ENCODE measurements around the gene ANGPTL5.
"Not testable (repeated sequence)": the region's sequence is repeated elsewhere in the genome, so short reads cannot be mapped to it uniquely, and the experiment has no call there.

The ANGPTL5 gene

DNA sequence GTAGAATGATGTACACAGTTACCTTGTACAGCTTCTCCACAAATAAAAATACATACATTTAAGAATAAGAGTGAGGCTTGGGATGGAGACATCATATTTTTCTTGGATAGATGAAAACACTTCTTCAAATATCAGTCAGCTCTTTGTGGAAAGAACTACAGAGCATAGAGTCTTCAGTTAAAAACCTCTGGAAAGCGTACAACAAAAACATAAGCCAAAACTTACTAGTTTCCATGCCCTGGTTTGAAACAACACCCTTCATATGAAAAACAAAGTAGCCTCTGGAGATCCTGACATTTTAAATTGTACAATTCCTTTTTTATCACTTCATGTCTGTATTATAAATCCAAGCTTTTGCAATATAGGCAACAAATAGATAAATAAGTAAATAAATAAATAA is 8.5 kb downstream of the ANGPTL5 start:
- in situ Hi-C loops (cut with MboI; ENCODE audit: low pct_unique_long_range_greater_than_20kb, low sequenced_read_pairs) = no loop called here
- DNase-seq = no peak

DNA sequence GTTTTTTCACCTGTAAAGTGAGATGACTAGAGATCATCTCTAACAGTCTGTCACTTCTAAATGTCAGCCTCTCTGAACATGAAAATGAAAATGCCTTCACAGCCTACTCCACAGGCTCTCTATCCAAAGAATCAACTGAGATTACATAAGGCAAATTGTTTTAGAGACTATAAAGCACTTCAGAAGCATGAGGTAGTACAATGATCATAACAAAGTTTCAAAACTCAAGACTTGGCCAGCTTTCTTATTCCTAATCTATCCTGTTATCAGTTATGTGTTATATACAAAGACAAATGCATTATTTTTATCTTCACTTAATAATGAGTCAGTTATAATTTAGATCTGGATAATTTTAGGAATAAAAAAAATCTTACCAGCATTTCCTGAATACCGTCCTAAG is 21.8 kb downstream of the ANGPTL5 start:
- DNase-seq = no peak
- in situ Hi-C loops (cut with MboI; ENCODE audit: low pct_unique_long_range_greater_than_20kb, low sequenced_read_pairs) = no loop called here

DNA sequence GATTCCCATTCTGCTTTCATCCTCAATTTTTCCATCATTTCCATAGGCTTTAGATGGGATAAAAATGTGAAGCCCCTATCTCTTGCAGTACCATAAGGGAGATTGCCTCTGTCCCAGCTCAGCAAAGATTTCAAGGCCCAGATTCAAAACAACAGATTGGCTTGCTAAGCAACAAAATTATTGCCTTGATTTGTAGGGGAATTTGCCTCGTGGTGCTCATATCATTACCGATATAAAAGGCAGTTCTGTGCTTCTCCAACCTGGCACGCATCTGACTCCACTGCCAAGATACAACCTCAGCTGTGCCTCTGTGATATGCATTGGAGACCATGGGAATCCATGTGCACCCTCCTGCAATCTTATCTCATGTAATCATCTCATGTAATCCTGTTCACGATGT is 26.6 kb downstream of the ANGPTL5 start:
- in situ Hi-C loops (cut with MboI; ENCODE audit: low pct_unique_long_range_greater_than_20kb, low sequenced_read_pairs) = no loop called here
- no peak for DNase-seq

DNA sequence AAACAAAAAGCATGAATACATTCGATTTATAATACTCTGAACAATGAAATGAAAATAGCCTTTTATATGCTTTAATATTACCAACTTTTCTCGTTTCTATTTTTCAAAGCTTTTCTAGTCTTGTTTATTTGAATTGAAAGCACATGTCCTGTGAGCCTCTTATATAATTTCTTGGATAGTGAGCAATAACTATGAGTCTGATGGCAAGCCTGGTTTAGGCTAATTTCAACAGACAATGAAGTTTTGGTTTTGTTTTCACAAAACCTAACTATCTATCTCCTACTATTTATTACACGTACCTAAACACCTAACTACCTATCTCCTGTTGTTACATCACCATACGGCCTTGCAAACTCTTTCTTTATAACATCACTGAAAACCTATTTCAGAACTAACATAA is 30.7 kb downstream of the ANGPTL5 start:
- in situ Hi-C loops (cut with MboI; ENCODE audit: low pct_unique_long_range_greater_than_20kb, low sequenced_read_pairs) = no loop called here
- no peak for DNase-seq

DNA sequence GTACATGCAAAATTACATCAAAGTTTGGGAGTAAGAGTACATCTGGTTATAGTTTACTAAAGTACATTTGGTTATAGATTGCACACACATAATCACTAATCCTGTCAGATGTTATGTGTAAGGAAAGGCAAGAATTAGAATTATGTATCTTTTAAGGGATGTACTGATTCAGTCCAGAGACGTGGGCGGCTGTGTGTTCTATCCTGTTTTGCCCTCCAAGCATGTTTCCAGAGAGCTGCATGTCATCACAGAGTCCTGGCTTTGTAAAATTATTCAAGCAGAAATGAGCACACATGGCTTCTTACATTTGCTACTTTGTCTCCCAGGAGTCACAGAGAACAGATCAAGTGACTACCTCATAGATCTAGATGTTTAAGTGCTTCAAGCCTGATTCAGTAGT is 34.7 kb downstream of the ANGPTL5 start:
- DNase-seq = no peak
- in situ Hi-C loops (cut with MboI; ENCODE audit: low pct_unique_long_range_greater_than_20kb, low sequenced_read_pairs) = no loop called here

DNA sequence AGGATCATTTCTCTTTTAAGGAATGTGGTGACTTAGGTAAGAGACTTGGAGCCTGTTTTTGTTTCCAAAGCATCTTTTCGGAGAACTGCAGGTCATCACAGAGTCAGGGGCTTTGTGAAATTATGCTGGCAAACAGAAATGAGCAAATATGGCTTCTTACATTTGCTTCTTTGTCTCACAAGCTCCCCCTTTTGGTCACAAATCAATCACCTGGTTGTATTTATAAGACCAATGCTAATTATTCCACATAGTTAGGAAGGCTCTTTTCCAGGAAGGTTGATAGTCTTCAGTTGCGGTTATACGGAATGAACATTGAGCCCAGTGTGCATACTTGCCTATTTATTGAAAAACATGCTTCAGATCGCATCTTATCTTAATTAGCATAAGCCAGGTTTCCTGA is 36.1 kb downstream of the ANGPTL5 start:
- DNase-seq = peak; percentile 21
- in situ Hi-C loops (cut with MboI; ENCODE audit: low pct_unique_long_range_greater_than_20kb, low sequenced_read_pairs) = no loop called here

DNA sequence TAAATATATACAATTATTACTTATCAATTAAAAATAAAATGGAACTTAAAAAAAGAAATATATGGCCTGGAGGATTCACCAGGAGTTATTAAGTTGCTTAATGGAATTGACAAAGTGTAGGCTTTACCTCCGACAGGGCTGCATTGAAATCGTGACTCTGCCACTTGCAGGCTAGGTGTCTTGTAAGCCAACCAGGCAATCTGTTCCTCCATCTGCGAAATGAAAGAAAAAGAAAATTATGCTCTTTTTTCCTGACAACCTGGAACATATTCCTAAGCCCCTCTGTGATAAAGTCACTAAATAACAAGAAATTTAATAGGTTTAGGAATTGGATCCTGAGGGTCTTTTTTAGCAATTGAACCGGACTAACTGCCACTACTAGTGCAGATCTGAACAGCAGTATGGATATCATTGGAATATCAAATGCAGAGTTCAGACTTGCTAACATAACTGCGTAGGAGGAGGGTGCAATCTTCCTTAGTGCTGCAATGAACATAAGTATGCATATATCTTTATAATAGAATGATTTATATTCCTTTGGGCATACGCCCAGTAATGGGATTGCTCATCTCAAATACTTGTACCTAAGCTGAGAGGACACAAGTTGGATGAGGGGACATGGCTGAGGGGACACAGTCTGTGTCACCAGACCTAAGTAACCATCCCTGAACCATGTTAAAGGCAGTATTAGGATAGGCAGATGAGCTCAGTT is 44.0 kb downstream of the ANGPTL5 start:
- in situ Hi-C loops (cut with MboI; ENCODE audit: low pct_unique_long_range_greater_than_20kb, low sequenced_read_pairs) = no loop called here
- DNase-seq = no peak

DNA sequence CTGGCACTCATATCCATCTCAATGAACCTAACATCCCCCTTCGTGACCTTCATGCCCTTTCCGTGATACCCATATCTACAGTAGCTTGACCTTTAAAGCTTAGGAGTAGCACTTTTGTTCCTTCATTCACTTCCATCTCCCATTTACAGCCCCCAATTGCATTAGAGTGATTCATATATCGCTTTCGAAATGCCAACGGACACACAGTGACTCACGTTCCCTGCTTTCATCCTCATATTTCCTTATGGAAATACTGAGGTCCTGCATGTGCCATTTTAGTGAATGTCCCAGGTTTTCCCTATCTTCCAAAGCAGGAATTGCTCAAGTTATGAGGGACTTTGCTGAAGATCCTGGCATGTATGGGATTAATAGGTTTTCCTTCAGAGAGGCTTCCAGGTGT is 45.8 kb downstream of the ANGPTL5 start:
- no peak for DNase-seq
- in situ Hi-C loops (cut with MboI; ENCODE audit: low pct_unique_long_range_greater_than_20kb, low sequenced_read_pairs) = no loop called here

DNA sequence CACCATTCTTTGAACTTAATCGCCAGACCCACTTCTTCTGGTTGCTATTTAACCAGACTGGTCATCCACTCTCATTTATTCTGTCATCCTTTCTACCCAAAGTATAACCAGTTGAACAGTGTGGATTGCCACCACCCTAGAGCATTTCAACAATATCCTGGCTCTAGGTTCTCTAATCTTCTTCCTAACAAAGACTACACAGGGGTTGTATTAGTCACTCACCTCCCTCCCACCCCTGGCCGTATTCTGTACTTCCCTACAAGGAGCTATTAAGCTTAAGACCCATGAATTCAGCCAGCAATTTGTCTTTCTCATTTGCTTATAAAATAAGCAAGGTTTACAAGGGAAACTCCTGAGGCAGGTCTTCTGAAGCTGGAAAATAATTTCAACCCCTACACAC is 48.4 kb downstream of the ANGPTL5 start:
- in situ Hi-C loops (cut with MboI; ENCODE audit: low pct_unique_long_range_greater_than_20kb, low sequenced_read_pairs) = no loop called here
- no peak for DNase-seq

DNA sequence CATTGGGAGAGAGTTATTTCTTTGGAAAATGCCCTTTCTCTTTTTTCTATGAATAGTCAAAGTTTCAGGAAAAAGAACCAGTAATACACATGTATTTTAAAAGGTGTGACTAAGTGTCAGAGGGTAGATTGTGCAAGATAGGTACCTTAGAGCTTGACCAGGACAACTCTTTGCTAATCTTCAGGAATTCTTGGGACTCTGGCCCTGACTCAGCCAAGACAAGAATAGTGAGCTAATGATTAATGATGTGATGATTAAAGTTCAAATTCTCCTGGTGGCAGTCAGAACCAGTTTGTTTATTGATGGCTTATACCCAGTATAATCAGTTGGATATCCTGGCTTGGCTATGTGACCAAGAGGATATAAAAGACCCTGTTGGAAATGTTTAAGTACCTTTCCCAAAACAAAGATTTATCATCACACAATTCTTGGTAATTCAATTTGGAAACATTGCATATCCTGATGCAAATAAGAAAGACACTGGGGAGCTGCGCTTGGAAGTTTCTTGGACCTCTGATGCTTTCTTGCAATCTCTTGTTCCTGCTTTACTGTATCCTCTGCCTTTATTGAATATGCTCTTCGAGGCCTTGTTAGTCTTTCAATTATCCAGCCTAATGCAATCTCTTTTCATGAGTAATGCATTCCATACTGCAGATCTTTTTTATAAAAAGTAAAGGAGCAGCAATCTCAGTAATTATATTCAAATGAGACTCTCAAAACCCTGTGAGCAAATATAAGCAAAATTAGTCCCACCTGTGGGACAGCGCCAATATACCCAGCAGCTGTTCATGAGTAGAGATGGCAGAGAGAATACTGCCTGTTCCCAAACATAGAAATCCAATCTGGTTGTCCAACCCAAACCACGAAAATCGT is 49.5 kb downstream of the ANGPTL5 start:
- in situ Hi-C loops (cut with MboI; ENCODE audit: low pct_unique_long_range_greater_than_20kb, low sequenced_read_pairs) = no loop called here
- no peak for DNase-seq

DNA sequence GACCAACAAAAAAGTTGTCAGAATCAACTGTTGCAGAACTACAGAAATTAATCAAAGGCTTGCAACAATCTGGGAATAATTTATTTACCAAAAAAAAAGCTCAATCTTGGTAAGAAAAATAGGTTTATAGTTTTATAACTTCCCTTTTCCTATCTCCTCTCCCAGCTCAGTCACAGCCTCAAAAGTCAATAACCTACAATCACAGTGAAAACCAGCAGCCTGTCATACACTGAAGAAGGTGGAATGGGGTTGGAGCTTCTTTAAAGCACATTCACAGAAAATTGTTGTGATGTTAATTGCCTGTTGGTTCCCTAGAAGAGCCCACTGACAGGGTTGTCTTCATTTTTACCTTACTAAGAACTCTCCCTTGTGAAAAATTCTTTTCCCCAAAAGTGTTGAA is 52.2 kb downstream of the ANGPTL5 start:
- in situ Hi-C loops (cut with MboI; ENCODE audit: low pct_unique_long_range_greater_than_20kb, low sequenced_read_pairs) = no loop called here

DNA sequence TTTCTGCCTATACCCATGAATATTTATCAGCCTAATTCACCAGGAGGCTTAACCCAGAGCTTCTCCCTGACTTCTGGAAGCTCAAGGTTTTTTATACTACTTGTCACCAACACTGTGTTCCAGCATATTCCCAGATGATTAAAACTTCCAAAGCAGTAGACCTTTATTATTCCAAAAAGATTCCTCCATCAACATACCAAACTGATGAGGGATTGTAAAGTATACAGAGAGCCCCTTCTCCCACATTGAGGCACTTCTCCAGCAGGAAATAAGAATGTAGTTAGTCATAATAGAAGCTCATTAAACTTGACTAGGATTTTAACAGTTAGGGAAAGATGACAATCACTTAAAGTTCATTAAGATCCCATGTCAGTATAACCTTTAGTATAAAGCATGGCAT is 53.0 kb downstream of the ANGPTL5 start:
- in situ Hi-C loops (cut with MboI; ENCODE audit: low pct_unique_long_range_greater_than_20kb, low sequenced_read_pairs) = no loop called here
- DNase-seq = no peak

More for the DNA sequence above, 52.2 kb downstream of the ANGPTL5 start:
- DNase-seq = no peak

DNA sequence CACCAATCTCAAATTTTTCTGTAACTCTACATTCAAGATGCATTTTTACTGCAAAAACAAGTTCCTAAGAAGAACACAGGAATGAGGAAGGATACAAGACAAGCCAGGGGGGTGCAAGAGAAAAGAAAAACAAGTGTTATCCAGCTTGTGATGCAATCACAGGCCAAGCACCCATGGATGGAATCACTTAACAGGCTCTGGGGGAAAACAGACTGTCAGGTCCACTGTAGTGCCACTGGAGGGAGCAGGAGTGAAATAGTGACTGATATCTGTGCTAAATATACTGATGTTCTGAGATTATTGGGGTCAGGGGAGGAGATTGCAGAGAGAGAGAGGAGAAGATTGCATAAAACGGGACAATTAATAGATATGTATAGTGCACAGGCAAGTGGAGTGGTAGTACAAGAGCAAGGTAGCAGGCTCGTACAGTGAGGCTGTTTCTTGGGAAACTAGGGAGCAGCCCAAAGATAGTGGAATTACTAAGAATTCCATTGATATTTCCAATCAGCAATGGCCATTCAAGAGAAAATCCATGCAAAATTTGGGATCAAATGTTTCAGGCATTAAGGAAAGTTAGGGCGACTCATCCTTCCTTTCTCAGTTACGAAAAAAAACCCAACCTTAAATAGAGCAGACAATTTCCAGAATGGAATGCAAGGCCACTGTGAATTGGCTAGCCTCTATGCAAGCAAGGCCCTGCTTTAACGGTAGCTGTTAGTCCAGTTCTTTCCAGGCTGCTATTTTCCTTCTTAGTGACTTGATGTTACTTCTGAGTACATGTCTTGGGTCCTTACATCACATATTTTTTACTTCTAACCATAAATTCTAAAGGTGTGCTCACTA is 53.7 kb downstream of the ANGPTL5 start:
- DNase-seq = peak; percentile 8
- in situ Hi-C loops (cut with MboI; ENCODE audit: low pct_unique_long_range_greater_than_20kb, low sequenced_read_pairs) = no loop called here

DNA sequence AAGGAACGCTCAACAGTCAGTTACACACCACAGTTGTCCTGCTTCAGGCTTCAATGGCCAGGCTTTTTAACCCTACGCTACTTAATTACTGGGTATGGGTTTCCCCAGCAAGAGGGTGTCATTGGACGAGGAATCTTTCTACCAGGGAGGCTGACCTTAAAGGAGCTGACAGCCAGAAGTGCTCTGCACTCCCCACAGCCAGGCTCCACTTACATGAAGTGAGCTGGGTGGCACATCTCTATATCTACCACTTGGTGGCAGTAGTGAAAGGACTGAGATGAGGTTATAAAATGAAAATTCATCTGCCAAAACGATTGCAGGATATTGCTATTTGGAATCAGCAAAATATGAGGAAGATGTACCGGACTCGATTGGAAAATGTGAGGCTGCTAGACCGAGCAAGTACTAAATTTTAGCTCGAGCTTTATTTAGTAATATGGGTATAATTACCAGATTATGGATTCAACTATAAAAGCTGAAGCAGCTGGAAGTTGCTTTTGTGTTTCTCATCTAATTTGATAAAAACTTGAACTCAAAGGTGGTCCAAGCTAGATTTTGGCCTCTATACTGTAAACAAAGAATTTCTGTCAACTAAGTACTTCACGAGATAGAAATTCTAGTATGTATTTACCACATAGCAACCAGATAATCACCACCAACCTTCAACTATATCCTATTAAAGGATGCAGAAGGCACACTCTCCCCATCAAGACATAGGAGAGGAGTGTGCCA is 55.5 kb downstream of the ANGPTL5 start:
- DNase-seq = peak; percentile 27
- in situ Hi-C loops (cut with MboI; ENCODE audit: low pct_unique_long_range_greater_than_20kb, low sequenced_read_pairs) = no loop called here

DNA sequence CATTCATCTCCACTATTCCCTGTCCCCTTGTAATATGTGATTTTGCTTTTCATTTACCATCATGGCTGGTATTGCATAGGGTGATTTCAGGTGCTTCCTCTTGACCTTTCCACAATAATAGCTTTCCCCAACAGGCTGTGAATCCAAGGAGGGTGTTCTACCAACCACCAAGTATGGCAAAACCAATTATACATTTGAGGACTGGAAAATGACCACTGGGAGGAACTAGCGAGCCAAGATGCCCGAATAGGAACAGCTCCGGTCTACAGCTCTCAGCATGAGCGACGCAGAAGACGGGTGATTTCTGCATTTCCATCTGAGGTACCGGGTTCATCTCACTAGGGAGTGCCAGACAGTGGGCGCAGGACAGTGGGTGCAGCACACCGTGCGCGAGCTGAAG is 64.1 kb downstream of the ANGPTL5 start:
- DNase-seq; in situ Hi-C loops (cut with MboI; ENCODE audit: low pct_unique_long_range_greater_than_20kb, low sequenced_read_pairs): not testable (repeated sequence)

DNA sequence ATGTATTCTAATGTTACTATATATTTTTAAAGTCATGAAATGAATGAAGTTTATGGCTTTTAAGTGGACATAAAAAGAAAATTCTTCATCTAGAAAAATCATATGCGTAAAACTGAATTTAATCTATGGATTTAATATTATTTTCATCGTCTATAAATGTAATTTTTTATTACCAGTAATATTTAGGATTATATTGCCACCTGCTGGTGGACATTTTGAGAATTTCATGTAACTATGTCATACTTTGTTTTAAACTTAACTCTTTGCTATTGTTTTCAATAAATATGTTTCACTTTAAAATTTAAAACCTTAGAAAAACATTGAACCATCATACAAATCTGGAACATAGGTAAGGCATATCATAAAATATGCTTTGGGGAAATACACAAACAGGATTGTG is 68.1 kb downstream of the ANGPTL5 start:
- no peak for DNase-seq

DNA sequence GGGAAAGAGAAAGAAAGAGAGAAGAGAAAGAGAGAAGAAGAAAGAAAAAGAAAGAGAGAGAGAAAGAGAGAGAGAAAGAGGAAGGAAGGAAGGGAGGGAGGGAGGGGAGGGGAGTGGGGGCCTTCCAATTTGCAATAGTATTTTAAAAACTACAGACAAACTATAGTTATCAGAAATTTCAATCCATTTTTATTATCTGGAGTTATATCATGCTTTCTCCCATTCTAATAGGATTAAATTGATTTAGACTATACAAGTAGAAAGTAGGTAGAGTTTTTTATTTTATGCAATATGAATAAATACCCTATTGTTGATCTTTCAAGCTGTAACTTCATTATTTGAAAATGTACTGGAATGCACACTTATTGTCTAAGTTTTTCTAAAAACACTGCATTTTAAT is 71.7 kb downstream of the ANGPTL5 start:
- in situ Hi-C loops (cut with MboI; ENCODE audit: low pct_unique_long_range_greater_than_20kb, low sequenced_read_pairs) = no loop called here
- no peak for DNase-seq

More for the DNA sequence above, 68.1 kb downstream of the ANGPTL5 start:
- in situ Hi-C loops (cut with MboI; ENCODE audit: low pct_unique_long_range_greater_than_20kb, low sequenced_read_pairs) = no loop called here

DNA sequence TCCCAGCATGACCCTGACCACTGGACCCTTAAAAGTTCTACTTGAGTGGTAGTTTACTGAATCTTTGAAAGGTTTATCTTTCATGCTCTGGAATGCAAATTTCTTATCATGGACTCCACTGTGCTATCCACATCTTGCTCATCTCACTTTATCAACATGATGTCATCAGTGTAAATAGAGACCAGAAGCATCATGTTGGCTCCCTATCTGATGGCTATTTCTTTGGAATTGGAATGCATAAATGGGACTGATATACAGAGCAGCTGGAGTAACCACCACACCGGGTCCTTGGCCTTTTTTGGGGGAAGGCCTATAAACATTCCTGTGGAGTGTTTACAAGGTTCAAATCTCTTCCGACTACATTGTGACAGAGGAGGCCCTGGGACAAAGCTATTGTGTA is 75.6 kb downstream of the ANGPTL5 start:
- in situ Hi-C loops (cut with MboI; ENCODE audit: low pct_unique_long_range_greater_than_20kb, low sequenced_read_pairs) = no loop called here

More for the DNA sequence above, 75.6 kb downstream of the ANGPTL5 start:
- no peak for DNase-seq

All from KBM-7 (cell line).